NCI-H2227 treated with DMSO at 0.1 percent for 48 hours (cell line): ENCODE data around the gene CRYBG1.

Experiments
- DNase-seq: peaks from one replicate; lab custom pipeline; 2025; lab: John Stamatoyannopoulos, UW

Gene CRYBG1

GRCh38 chr6:106608080-106608668 lies 247.7 kb downstream of the CRYBG1 start:
- DNase-seq: no peak

- no peak for DNase-seq
Measured at GRCh38 chr6:106609699-106610098, 249.2 kb downstream of the CRYBG1 start.

- no peak for DNase-seq
Measured at GRCh38 chr6:106611030-106611429, 250.5 kb downstream of the CRYBG1 start.

GRCh38 chr6:106612671-106613416 lies 252.3 kb downstream of the CRYBG1 start:
- DNase-seq: no peak

GRCh38 chr6:106613590-106613989 lies 253.1 kb downstream of the CRYBG1 start:
- DNase-seq: no peak

GRCh38 chr6:106614166-106614565 lies 253.6 kb downstream of the CRYBG1 start:
- no peak for DNase-seq

GRCh38 chr6:106614592-106615257 lies 254.2 kb downstream of the CRYBG1 start:
- DNase-seq: no peak

- no peak for DNase-seq
Measured at GRCh38 chr6:106617302-106617701, 256.8 kb downstream of the CRYBG1 start.

- no peak for DNase-seq
Measured at GRCh38 chr6:106617857-106618256, 257.3 kb downstream of the CRYBG1 start.

GRCh38 chr6:106618324-106618723 lies 257.8 kb downstream of the CRYBG1 start:
- no peak for DNase-seq

GRCh38 chr6:106619223-106619622 lies 258.7 kb downstream of the CRYBG1 start:
- no peak for DNase-seq

GRCh38 chr6:106620931-106621672 lies 260.6 kb downstream of the CRYBG1 start:
- DNase-seq: no peak
